Activated T-cell treated with anti-CD3 and anti-CD28 coated beads for 4 hours (primary cell): ENCODE results near the gene CREBL2.
A peak's percentile ranks its signal among the peaks of the same experiment; 100 is the strongest.
"Not testable (repeated sequence)": the region's sequence is repeated elsewhere in the genome, so short reads cannot be mapped to it uniquely, and the experiment has no call there.

ENCODE experiments used
- DNase-seq: peaks from one replicate; pipeline ENCODE4 v3.0.0-alpha.2; 2020

Gene CREBL2, protein sequence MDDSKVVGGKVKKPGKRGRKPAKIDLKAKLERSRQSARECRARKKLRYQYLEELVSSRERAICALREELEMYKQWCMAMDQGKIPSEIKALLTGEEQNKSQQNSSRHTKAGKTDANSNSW

DNA sequence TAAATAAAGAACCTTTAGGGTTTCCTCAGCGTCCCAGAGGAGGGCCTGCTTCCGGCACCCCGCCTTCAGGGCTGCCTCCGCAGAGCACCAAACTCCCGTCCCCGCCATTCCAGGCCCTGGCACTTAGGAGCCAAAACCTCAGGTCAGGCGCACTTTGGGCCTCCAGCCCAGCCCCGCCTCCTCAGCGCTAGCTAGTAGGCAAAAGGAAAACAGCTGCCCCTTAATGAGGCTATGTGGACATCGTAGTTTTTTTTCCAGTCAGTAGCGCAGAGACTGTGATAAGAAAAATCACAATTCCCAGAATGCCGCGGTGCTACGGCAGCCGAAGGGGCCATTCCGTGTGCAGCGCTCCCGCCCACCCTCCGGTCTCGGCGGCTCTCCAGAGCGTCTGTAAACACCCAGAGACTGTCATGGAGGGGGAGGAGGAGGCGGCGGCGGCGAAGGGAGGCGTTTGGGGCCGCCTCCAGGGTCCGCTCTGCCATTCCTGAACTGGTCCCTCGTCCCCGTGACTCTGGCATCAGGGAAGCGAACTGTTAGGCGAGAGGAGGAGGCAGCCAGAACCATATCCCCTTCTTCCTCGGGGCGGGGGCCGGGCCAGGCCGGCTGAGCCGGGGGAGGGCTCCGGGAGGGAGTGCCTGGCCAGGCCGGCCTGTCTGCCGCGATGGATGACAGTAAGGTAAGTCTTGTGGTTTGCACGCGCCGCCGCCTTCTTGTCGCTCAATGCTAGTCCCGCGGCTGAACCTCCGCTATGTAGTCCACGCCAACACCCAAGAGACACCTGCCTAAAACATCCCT is at the start of gene CREBL2:
CREBL2 (plus strand) TSS at position 365 of the 795 bp plus-strand sequence; CDS start at position 662, 297 bp downstream.
- DNase-seq, result peak; percentile 70

DNA sequence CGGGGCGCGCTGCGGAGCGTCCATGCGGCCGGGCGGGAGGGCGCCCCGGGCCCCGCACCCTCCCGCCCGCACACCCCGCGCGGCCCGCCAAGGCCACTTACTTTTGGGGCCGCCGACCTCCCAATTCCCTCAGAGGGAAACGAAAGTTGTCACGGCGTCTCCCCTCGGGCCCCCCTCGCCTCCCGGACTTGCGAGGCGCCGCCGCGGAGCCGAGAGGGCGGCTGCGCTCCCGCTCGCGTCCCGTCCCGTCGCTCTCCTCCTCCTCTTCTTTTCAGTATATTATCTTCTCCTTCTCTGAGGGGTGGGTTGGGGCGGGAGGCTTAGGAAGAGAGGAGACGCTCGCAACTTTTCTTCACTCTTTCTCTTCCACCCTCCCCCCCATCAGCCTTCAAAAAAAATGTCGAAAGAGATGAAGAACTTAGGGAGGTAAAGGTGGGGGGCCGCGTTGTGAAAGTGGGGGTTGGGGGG is 49.6 kb upstream of the CREBL2 start:
- peak; percentile 7 for DNase-seq

- peak; percentile 50 for DNase-seq
These were observed 49.0 kb upstream of the CREBL2 start, which contains the start of gene DUSP16 for GRCh38 chr12:12562585-12563261. TSS of gene DUSP16 (minus strand) at chr12:12562863. CDS start at chr12:12521098, 41,765 bp downstream.

DNA sequence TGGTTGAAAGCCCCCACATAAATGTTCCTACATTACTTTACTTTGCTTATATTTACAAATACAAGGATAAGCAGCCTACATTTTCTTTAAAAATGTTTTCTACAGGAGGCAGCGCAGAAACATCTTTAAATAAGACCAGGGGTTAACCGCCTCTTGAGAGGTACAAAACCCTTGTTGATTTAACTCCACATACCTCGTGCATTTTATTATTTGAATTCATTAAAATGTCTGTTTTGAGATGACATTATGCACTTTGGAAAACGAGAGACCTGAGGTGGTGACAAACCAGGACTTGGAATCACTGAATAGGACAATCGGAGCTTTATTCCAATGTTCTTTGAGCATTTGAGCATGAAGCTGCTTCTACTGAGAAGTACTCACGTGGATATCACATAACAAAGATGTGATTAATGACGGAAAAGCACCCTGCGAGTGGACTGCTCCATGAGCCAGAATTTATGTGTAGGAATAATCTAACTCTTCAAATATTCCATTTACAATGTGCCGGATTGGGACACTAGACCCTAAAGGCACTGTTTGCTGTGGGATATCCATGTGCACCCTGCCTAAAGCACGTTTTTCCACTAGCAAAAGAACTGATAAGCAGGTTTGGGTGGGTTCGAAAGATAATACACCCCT is 48.3 kb upstream of the CREBL2 start:
- DNase-seq, result no peak

DNA sequence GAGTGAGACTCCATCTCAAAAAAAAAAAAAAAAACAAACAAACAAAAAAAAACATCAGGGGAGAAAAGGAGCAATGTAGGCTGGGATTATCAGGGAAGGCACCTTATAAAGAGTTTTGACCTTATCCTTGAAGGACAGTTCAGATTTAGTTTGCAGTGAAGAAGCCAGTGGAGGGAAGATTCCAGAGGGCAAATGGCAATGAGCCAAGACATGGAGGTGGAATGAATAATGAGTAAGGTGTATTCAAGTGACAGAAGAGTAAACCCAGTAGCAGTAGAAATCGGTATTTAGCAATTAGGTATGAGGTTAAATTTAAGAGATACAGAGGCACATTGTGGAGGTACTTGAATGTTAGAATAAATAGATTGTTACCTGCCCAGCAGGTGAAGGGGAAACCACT is 46.8 kb upstream of the CREBL2 start:
- no peak for DNase-seq

- not testable (repeated sequence) for DNase-seq
These were observed 45.7 kb upstream of the CREBL2 start for GRCh38 chr12:12565971-12566370.

DNA sequence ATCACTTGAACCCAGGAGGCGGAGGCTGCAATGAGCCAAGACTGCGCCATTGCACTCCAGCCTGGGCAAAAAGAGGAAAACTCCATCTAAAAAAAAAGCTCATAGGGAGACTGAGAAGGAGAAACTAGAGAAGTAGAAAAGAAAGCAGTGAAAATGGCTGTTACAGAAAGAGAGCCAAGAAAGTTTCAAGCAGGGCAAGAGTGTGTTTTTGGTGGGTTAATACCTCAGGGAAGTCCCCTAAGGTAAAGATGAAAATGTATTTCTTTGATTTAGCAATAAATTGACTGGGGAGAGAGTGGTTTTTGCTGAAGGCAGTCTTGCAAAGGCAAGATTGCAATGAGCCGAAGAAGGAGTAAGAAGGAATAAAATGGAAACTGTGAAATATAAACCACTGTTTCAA is 39.0 kb upstream of the CREBL2 start:
- no peak for DNase-seq

DNA sequence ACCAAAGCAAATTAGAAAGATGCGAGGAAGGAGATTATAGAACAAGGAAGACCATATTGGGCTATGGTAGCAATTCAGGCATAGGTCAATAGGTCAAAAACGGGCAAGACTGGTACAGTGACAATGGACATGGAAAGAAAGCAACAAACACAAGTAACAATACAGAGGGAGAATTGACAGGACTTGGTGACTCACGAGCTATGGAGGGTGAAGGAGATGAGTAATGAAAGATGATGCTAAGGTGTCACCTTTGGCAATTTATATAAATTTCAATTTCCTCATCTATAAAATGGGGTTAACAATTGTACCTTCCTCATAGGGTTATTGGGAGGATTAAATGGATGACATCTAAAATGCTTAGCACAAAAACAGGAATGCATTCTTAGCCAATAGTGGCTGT is 33.9 kb upstream of the CREBL2 start:
- no peak for DNase-seq

DNA sequence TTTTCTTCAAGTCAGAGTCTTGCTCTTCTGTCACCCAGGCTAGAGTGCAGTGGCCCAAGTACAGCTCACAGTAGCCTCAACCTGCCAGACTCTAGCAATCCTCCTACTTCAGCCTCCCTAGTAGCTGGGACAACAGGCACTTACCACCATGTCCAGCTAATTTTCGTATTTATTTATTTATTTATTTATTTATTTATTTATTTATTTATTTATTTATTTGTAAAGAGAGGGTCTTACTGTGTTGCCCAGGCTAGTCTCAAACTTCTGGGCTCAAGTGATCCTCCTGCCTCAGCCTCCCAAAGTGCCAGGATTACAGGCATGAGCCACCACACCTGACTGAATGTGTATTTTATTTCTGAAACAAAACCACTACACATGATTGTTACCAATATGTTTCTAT is 31.0 kb upstream of the CREBL2 start:
- DNase-seq, result not testable (repeated sequence)

DNA sequence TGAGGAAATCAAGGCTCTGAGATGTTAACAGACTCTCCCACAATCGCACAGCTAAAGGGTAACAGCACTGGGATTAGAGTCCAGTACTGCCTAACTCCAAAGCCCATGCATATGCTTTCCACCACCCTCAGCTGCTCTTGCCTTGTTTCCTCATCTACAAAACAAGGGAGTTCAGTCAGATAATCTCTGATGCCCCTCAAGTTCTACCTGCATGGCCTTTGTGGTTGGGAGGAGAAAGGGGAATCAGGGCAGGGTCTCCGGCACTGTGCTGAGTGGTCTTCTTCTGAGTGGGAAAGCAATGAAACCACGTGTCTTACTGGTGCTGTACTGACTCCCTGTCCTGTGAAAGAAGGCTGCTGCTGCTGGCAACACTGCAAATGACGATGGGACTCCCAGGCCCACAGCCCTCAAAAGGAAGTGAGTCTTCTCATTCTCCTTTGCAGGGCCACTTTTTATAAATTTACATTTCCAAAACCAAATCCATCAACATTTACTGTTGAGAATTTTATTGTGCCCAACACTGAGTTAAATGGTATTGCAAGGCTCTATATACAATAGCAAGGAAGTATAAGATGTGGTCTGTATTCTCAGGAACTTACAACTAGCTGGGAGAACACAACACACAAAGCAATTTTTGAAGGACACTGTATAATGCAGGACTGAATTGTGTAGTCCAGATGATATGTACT is 29.3 kb upstream of the CREBL2 start:
- no peak for DNase-seq

DNA sequence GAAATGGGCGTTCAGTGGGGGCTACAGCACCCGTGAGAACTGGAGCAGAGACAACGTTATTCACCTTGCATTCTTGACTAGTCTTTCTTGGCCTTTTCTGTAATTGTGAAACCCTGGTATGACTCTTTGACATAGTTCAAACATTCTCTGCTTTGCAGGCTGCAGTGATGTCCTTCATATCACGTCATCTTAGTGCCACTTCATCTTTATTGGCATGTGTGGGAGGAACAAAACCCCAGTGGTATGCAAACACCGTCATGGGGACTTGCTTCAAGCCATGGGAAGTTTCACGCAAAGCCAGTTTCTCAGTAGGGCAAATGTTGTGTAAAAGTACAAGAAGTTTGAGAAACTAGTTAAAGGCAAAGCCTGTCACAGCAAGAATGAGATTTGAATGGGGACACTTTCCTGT is 28.8 kb upstream of the CREBL2 start:
- no peak for DNase-seq

GRCh38 chr12:12583510-12584178 is 28.0 kb upstream of the CREBL2 start:
- DNase-seq, result no peak

- no peak for DNase-seq
These were observed 26.4 kb upstream of the CREBL2 start for GRCh38 chr12:12585115-12585863.

GRCh38 chr12:12586879-12587675 is 24.6 kb upstream of the CREBL2 start:
- no peak for DNase-seq

GRCh38 chr12:12587878-12588277 is 23.8 kb upstream of the CREBL2 start:
- DNase-seq, result no peak

GRCh38 chr12:12588436-12588835 is 23.2 kb upstream of the CREBL2 start:
- DNase-seq, result not testable (repeated sequence)

- no peak for DNase-seq
These were observed 20.7 kb upstream of the CREBL2 start for GRCh38 chr12:12590961-12591360.

- DNase-seq, result no peak
These were observed 18.7 kb upstream of the CREBL2 start for GRCh38 chr12:12592930-12593329.

DNA sequence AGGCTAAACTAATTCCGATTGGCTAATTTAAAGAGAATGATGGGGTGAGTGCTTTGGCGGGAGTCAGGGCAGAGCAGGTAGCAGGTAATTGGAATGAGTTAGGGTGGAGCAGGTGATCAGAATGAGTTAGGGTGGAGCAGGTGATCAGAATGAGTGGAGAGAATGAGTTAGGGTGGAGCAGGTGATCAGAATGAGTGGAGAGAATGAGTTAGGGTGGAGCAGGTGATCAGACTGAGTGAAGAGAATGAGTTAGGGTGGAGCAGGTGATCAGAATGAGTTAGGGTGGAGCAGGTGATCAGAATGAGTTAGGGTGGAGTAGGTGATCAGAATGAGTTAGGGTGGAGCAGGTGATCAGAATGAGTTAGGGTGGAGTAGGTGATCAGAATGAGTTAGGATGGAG is 15.7 kb upstream of the CREBL2 start:
- DNase-seq, result not testable (repeated sequence)

GRCh38 chr12:12596598-12596997 is 15.1 kb upstream of the CREBL2 start:
- not testable (repeated sequence) for DNase-seq
